PC-3 (cell line): Measurements from ENCODE around the gene MYO10.

Experiments
- CTCF ChIP-seq: fragments of 300-600 bp; sonication (generic); conservative IDR thresholded peaks from 2 replicates; pipeline ENCODE4 v1.5.1; 2017; ENCODE audit warnings: antibody characterized with exemption, low read depth, mild to moderate bottlenecking, low read length
- EZH2 ChIP-seq: fragments of 300-600 bp; sonication (generic); IDR thresholded peaks from one replicate; pipeline ENCODE4 v1.6.1; 2017; ENCODE audit warnings: antibody characterized with exemption, mild to moderate bottlenecking, low read length; ENCODE audit not compliant: unreplicated experiment

- TF ChIP-seq CTCF = no peak
- no peak for TF ChIP-seq EZH2
Observed at GRCh38 chr5:16681876-16682275, 254.2 kb downstream of the MYO10 start.
